Tibial artery (tissue), 4 donors: Measurements from ENCODE around the gene RNF212B.

Source experiments
- DNase-seq, 2 donors: peaks; one replicate each; pipeline ENCODE4 v3.0.0-alpha.2; 2019
- H3K27ac ChIP-seq, 2 donors: fragments of 200-600 bp; sonication (generic) in 1 of 2; 1 replicate in 1 of 2; 2 replicates in 1 of 2; pipeline ENCODE4 v1.5.1; 2018 to 2019; ENCODE audit warnings: mild to moderate bottlenecking in 1 of 2
- H3K27me3 ChIP-seq, 2 donors: fragments of 200-600 bp; sonication (generic) in 1 of 2; one replicate each; pipeline versions ENCODE4 v1.5.1 to v1.6.0; 2016 to 2019
- H3K36me3 ChIP-seq, 3 donors: fragments of 200-600 bp; sonication (generic) in 2 of 3; one replicate each; pipeline ENCODE4 v1.5.1; 2016 to 2019; ENCODE audit warnings: mild to moderate bottlenecking in 2 of 3
- H3K4me1 ChIP-seq, 4 donors: fragments of 200-600 bp; sonication (generic) in 2 of 4; 1 replicate in 3 of 4; 2 replicates in 1 of 4; pipeline ENCODE4 v1.5.1; 2016 to 2019
- H3K4me3 ChIP-seq, 2 donors: fragments of 200-600 bp; sonication (generic) in 1 of 2; 1 replicate in 1 of 2; 2 replicates in 1 of 2; pipeline ENCODE4 v1.5.1; 2018 to 2019; ENCODE audit warnings: mild to moderate bottlenecking in 2 of 2
- H3K9me3 ChIP-seq, 3 donors: fragments of 200-600 bp; sonication (generic) in 1 of 3; one replicate each; pipeline ENCODE4 v1.5.1; 2016 to 2019
- CTCF ChIP-seq, 2 experiments: fragments of 200-600 bp in 1 of 2; fragments of 450-650 bp in 1 of 2; IDR thresholded peaks; one replicate each; pipeline ENCODE4 v1.5.1; 2017 to 2019; ENCODE audit warnings: antibody characterized with exemption in 2 of 2, mild to moderate bottlenecking in 1 of 2, moderate library complexity in 1 of 2
- intact Hi-C: fragments of 100-400 bp; cut with DNase I; formaldehyde crosslinking; loops from one replicate; pipeline ENCODE4 v1.15.0; 2023; ENCODE audit warnings: low total_unique reads

Gene RNF212B

GRCh38 chr14:23319746-23320583 is 82.2 kb downstream of the RNF212B start:
- Histone ChIP-seq H3K4me1 (peaks cover 0 to 25% (median 15%) of the 10 kb centered on the region in 4 donors), H3K9me3 (no peaks in the 10 kb centered on the region), H3K4me3 (peak overlapping the region; percentile 45 to 99), H3K36me3 (peaks cover 21 to 22% (median 22%) of the 10 kb centered on the region in 3 donors), H3K27me3 (no peaks in the 10 kb centered on the region), H3K27ac (peak overlapping the region; percentile 89 to 100)
- DNase-seq, result no peak
- intact Hi-C loops, result loop anchor here (5.0 to 10.0 kb wide), 4 partner anchors 47 to 235 kb away; partner anchors contain the start of genes EFS, NGDN, THTPA and ZFHX2
- no peak for TF ChIP-seq CTCF (IDR thresholded peaks at IDR 0.05)

- Histone ChIP-seq H3K36me3 (peaks cover 27 to 28% (median 28%) of the 10 kb centered on the region in 3 donors), H3K27me3 (no peaks in the 10 kb centered on the region), H3K9me3 (no peaks in the 10 kb centered on the region), H3K4me1 (peaks cover 0 to 25% (median 15%) of the 10 kb centered on the region in 4 donors), H3K27ac (peak within 1 kb of the TSS; percentile 89 to 100), H3K4me3 (peak within 1 kb of the TSS; percentile 81 to 99)
- intact Hi-C loops, result loop anchor here (5.0 to 10.0 kb wide), 4 partner anchors 46 to 234 kb away; partner anchors contain the start of genes EFS, NGDN, THTPA and ZFHX2
- TF ChIP-seq CTCF (IDR thresholded peaks at IDR 0.05), result peak in 1 of 2 experiments; percentile 20
- DNase-seq, result peak; percentile 99 to 100
These were observed 83.1 kb downstream of the RNF212B start, which contains the start of gene PABPN1 for GRCh38 chr14:23320584-23321571. Gene PABPN1 (plus strand): TSS chr14:23321457. CDS start chr14:23321470, 13 bp downstream.

- Histone ChIP-seq H3K9me3 (no peaks in the 10 kb centered on the region), H3K36me3 (peaks cover 27 to 28% (median 28%) of the 10 kb centered on the region in 3 donors), H3K27ac (peak overlapping the region; percentile 89 to 100), H3K4me1 (peaks cover 0 to 25% (median 15%) of the 10 kb centered on the region in 4 donors), H3K27me3 (no peaks in the 10 kb centered on the region), H3K4me3 (peak overlapping the region; percentile 81 to 99)
- intact Hi-C loops, result loop anchor here (5.0 to 10.0 kb wide), 4 partner anchors 45 to 233 kb away; partner anchors contain the start of genes EFS, NGDN, THTPA and ZFHX2
- DNase-seq, result peak; percentile 43 to 81
- TF ChIP-seq CTCF (IDR thresholded peaks at IDR 0.05), result no peak
These were observed 84.1 kb downstream of the RNF212B start for GRCh38 chr14:23321572-23322547.
